A549 (cell line): ENCODE results near the gene C1orf53. TPM values are rescaled to one million over a fixed set of nuclear protein-coding genes. Genes with fewer than 3 reads are reported as not detected.

Experiments
- ATAC-seq, 2 experiments: fragments of 200-7000 bp in 1 of 2; fragments of >200 bp in 1 of 2; cut with Nextera tagmentation in 1 of 2; cut with Tn5 transposase in 1 of 2; 3 replicates each; pipeline versions ENCODE4 v1.8.0 to v1.9.1; 2018 to 2020; ENCODE audit warnings: mild to moderate bottlenecking in 1 of 2, moderate library complexity in 1 of 2
- CTCF ChIA-PET: fragments of 300-600 bp; sonication (Branson Sonifier 250); formaldehyde crosslinking; extraction: SDS; loops from one replicate; lab custom pipeline; 2021; ENCODE audit warnings: antibody characterized with exemption, inconsistent platforms; lab: Yijun Ruan, JAX
- POLR2A ChIA-PET: fragments of 350-600 bp; formaldehyde crosslinking; extraction: SDS; loops from one replicate; lab custom pipeline; 2021; ENCODE audit warnings: antibody characterized with exemption, inconsistent platforms; lab: Yijun Ruan, JAX
- DNase-seq, 2 experiments: peaks; one replicate each; pipeline versions ENCODE4 v3.0.0 to v3.0.0-alpha.2; 2011 to 2016; ENCODE audit warnings: low read depth in 1 of 2, low spot score in 1 of 2
- FAIRE-seq: peaks from 2 replicates; lab custom pipeline; 2011; peaks lifted over from hg19 to GRCh38; lab: Jason Lieb, UNC
- H3K27ac ChIP-seq, 2 experiments: fragments of >200 bp; sonication (Bioruptor Twin); formaldehyde crosslinking; 3 replicates each; pipeline ENCODE4 v1.5.1; 2016 to 2017
- H3K4me1 ChIP-seq: fragments of >200 bp; sonication (Bioruptor Twin); formaldehyde crosslinking; 3 replicates; pipeline ENCODE4 v1.6.1; 2016
- H3K4me2 ChIP-seq: fragments of >200 bp; sonication (Bioruptor Twin); formaldehyde crosslinking; 3 replicates; pipeline ENCODE4 v1.6.1; 2016
- H3K4me3 ChIP-seq: fragments of >200 bp; sonication (Bioruptor Twin); formaldehyde crosslinking; 3 replicates; pipeline ENCODE4 v1.5.1; 2016
- H3K9me3 ChIP-seq: fragments of >200 bp; sonication (Bioruptor Twin); formaldehyde crosslinking; 3 replicates; pipeline ENCODE4 v1.6.1; 2016
- ATOH8 ChIP-seq: fragments of 250-450 bp; sonication (Bioruptor Pico); IDR thresholded peaks from 2 replicates; pipeline ENCODE4 v1.5.0; 2020; ENCODE audit warnings: low read depth, mild to moderate bottlenecking, moderate library complexity
- CBX2 ChIP-seq: fragments of 200-600 bp; sonication (generic); IDR thresholded peaks from 2 replicates; pipeline ENCODE4 v1.6.1; 2016; ENCODE audit warnings: low read depth, mild to moderate bottlenecking, borderline replicate concordance
- CEBPB ChIP-seq, 2 experiments: fragments of >200 bp in 1 of 2; sonication (Bioruptor Twin) in 1 of 2; formaldehyde crosslinking in 1 of 2; IDR thresholded peaks; 2 replicates each; pipeline ENCODE4 v1.6.1; 2012 to 2016
- FOSB ChIP-seq: fragments of 250-450 bp; sonication (Bioruptor Pico); IDR thresholded peaks from 2 replicates; pipeline ENCODE4 v1.5.0; 2020; ENCODE audit warnings: mild to moderate bottlenecking, moderate library complexity
- HDAC2 ChIP-seq: fragments of 200-600 bp; sonication (generic); IDR thresholded peaks from 2 replicates; pipeline ENCODE4 v1.6.1; 2016
- HOXA7 ChIP-seq: fragments of 250-450 bp; sonication (Bioruptor Pico); IDR thresholded peaks from 2 replicates; pipeline ENCODE4 v1.5.0; 2020; ENCODE audit warnings: mild to moderate bottlenecking, moderate library complexity
- HOXB5 ChIP-seq: fragments of 250-450 bp; sonication (Bioruptor Pico); IDR thresholded peaks from 2 replicates; pipeline ENCODE4 v1.5.0; 2020; ENCODE audit warnings: mild to moderate bottlenecking, moderate library complexity
- JUNB ChIP-seq: fragments of >200 bp; sonication (Bioruptor Twin); formaldehyde crosslinking; IDR thresholded peaks from 2 replicates; pipeline ENCODE4 v1.6.1; 2016
- KDM1A ChIP-seq: fragments of 200-600 bp; sonication (generic); IDR thresholded peaks from 2 replicates; pipeline ENCODE4 v1.6.1; 2016; ENCODE audit warnings: low read depth, mild to moderate bottlenecking
- KDM5A ChIP-seq: fragments of 200-600 bp; sonication (generic); IDR thresholded peaks from 2 replicates; pipeline ENCODE4 v1.6.1; 2016; ENCODE audit warnings: antibody characterized with exemption, mild to moderate bottlenecking
- MYC ChIP-seq: IDR thresholded peaks from 2 replicates; pipeline ENCODE4 v1.6.1; 2012; ENCODE audit warnings: mild to moderate bottlenecking, inconsistent platforms, low read length, improper control_type of control experiment, borderline replicate concordance
- NR3C1 ChIP-seq: fragments of >200 bp; sonication (Bioruptor Twin); formaldehyde crosslinking; IDR thresholded peaks from 3 replicates; pipeline ENCODE4 v1.6.1; 2017
- RAD21 ChIP-seq, 2 experiments: fragments of >200 bp in 1 of 2; sonication (Bioruptor Twin) in 1 of 2; formaldehyde crosslinking in 1 of 2; IDR thresholded peaks in 1 of 2; conservative IDR thresholded peaks in 1 of 2; 2 replicates in 1 of 2; 3 replicates in 1 of 2; pipeline ENCODE4 v1.6.1; 2012 to 2018; ENCODE audit warnings: inconsistent platforms in 1 of 2
- REST ChIP-seq: fragments of 200-600 bp; sonication (generic); IDR thresholded peaks from 2 replicates; pipeline ENCODE4 v1.6.1; 2016; ENCODE audit warnings: antibody characterized with exemption, mild to moderate bottlenecking, moderate library complexity
- SREBF2 ChIP-seq: fragments of 450-650 bp; IDR thresholded peaks from 2 replicates; pipeline ENCODE4 v1.6.1; 2014; ENCODE audit warnings: mild to moderate bottlenecking, moderate library complexity
- TP53 ChIP-seq: fragments of 250-450 bp; sonication (Bioruptor Pico); IDR thresholded peaks from 2 replicates; pipeline ENCODE4 v1.5.0; 2021; ENCODE audit warnings: mild to moderate bottlenecking, moderate library complexity
- ZC3H11A ChIP-seq: fragments of 450-650 bp; IDR thresholded peaks from 2 replicates; pipeline ENCODE4 v1.6.1; 2014; ENCODE audit warnings: antibody characterized with exemption, mild to moderate bottlenecking
- ZFP36 ChIP-seq: fragments of 450-650 bp; IDR thresholded peaks from 2 replicates; pipeline ENCODE4 v1.6.1; 2014; ENCODE audit warnings: borderline replicate concordance; ENCODE audit not compliant: partially characterized antibody
- ZNF302 ChIP-seq: fragments of 250-450 bp; sonication (Bioruptor Pico); IDR thresholded peaks from 2 replicates; pipeline ENCODE4 v1.9.0; 2021; ENCODE audit warnings: inconsistent platforms, mild to moderate bottlenecking, moderate library complexity
- WGBS: methylation state at CpG from one replicate; pipeline ENCODE4 v1.1.6; 2017; ENCODE audit errors: missing lambda C conversion rate; 5-methylcytosine and 5-hydroxymethylcytosine counted together
- polyA plus RNA-seq, 4 experiments: library from polyadenylated mRNA; depleted of rRNA in 3 of 4; stranded (reverse); fragments of >200 nt; fragmentation: RNase III in 1 of 4; extraction: RNeasy Plus Mini Kit Qiagen cat#74134 plus additional on column Dnase treatment in 1 of 4; gene quantifications; 2 replicates in 3 of 4; 3 replicates in 1 of 4; pipeline ENCODE4 v1.2.3, GENCODE V29; 2011 to 2017
- TF ChIP-seq, protein P1 (sequence below): fragments of 450-650 bp; IDR thresholded peaks from 2 replicates; pipeline ENCODE4 v1.6.1; 2014; ENCODE audit warnings: antibody characterized with exemption
- TF ChIP-seq, protein P2 (sequence below): IDR thresholded peaks from 2 replicates; pipeline ENCODE4 v1.6.1; 2012
- TF ChIP-seq, protein P3 (sequence below): IDR thresholded peaks from 2 replicates; pipeline ENCODE4 v1.6.1; 2012

Gene C1orf53
- polyA plus RNA-seq, 2 of the 4 experiments (the other 2 are of a cell fraction): 5.7 to 7.9 TPM

GRCh38 chr1:197890936-197891335 lies 11.5 kb upstream of the C1orf53 start (continued):
- TF ChIP-seq REST: no peak

DNA sequence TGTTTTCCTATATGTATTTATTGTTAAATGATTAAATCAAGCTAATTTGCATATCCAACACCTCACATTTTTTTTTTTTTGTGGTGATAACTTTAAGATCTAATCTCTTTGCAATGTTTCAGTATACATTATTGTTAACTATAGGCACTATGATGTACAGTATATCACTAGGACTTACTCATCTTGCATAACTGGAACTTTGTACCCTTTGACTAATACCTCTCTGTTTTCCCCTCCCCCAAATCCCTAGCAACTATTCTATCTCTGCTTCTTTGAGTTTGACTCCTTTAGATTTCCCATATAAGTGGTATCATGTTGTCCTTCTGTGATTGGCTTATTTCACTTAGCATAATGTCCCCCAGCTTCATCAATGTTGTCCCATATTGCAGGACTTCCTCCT lies 9.7 kb upstream of the C1orf53 start:
- no peak overlapping the region; the same call in 2 of the 3 replicates for H3K4me2 ChIP-seq
- FAIRE-seq (no peak), ATAC-seq (no peak)
- no peaks in the 10 kb centered on the region for H3K9me3 ChIP-seq
- no peak for TF ChIP-seq HOXA7 (CRISPR knock-in tag)
- no peak for TF ChIP-seq MYC
- no peak for TF ChIP-seq ATOH8
- TF ChIP-seq, protein P1, sequence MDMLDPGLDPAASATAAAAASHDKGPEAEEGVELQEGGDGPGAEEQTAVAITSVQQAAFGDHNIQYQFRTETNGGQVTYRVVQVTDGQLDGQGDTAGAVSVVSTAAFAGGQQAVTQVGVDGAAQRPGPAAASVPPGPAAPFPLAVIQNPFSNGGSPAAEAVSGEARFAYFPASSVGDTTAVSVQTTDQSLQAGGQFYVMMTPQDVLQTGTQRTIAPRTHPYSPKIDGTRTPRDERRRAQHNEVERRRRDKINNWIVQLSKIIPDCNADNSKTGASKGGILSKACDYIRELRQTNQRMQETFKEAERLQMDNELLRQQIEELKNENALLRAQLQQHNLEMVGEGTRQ: no peak
- TF ChIP-seq, protein P2, sequence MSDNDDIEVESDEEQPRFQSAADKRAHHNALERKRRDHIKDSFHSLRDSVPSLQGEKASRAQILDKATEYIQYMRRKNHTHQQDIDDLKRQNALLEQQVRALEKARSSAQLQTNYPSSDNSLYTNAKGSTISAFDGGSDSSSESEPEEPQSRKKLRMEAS: no peak
- TF ChIP-seq HDAC2: no peak
- no peak for TF ChIP-seq FOSB (CRISPR knock-in tag)
- no peak for TF ChIP-seq JUNB
- TF ChIP-seq ZC3H11A: no peak
- TF ChIP-seq NR3C1: no peak
- TF ChIP-seq, protein P3, sequence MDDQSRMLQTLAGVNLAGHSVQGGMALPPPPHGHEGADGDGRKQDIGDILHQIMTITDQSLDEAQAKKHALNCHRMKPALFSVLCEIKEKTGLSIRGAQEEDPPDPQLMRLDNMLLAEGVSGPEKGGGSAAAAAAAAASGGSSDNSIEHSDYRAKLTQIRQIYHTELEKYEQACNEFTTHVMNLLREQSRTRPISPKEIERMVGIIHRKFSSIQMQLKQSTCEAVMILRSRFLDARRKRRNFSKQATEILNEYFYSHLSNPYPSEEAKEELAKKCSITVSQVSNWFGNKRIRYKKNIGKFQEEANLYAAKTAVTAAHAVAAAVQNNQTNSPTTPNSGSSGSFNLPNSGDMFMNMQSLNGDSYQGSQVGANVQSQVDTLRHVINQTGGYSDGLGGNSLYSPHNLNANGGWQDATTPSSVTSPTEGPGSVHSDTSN: no peak
- TF ChIP-seq, all 56 proteins: peak for 0
- H3K4me1 ChIP-seq: no peaks in the 10 kb centered on the region
- ChIA-PET POLR2A (no interaction called here), CTCF (interaction anchor here (0.7 to 2.3 kb wide), 3 partner anchors 23 to 277 kb away, joined by 3 to 6 read pairs (median 4); no protein-coding TSS in a partner anchor)
- no peak for DNase-seq
- H3K4me3 ChIP-seq: no peak overlapping the region
- H3K27ac ChIP-seq: no peak overlapping the region

DNA sequence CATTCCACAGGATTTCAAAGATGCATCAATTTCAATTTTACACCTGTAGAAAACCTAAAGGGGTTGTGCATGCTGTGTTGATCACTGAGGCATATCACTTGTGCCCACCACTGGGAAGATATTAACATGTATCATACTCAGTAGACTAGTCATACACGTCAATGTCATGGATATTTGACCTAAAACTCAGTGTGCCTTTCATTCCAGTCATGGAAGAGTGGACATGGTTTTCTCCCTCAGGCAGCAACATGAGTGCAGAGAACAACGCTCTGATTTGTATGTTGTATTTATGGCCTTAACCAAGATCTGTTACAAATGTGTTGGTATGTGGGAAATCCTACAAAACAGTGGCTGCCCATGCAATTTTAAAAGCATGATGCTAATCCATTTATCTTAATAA lies 6.1 kb upstream of the C1orf53 start:
- ATAC-seq (no peak), DNase-seq (no peak), FAIRE-seq (no peak)
- 67% methylated on average over 2 of the region's 2 CpGs for WGBS
- Histone ChIP-seq H3K4me1 (no peaks in the 10 kb centered on the region), H3K27ac (no peak overlapping the region), H3K9me3 (no peaks in the 10 kb centered on the region), H3K4me3 (no peak overlapping the region), H3K4me2 (no peak overlapping the region)
- TF ChIP-seq CBX2: no peak
- TF ChIP-seq HOXB5: no peak
- TF ChIP-seq KDM5A: no peak
- TF ChIP-seq, protein P3: no peak
- no peak for TF ChIP-seq ZFP36
- TF ChIP-seq RAD21 (conservative IDR thresholded peaks at IDR 0.05 in 1 of 2, IDR thresholded peaks at IDR 0.05 in 1 of 2): no peak
- no peak for TF ChIP-seq TP53
- TF ChIP-seq SREBF2: no peak
- no peak for TF ChIP-seq ZNF302
- TF ChIP-seq, protein P1: no peak
- no peak for TF ChIP-seq HDAC2
- no peak for TF ChIP-seq CEBPB (IDR thresholded peaks at IDR 0.05)
- no peak for TF ChIP-seq KDM1A
- ChIA-PET POLR2A (no interaction called here), CTCF (no interaction called here)
